HG02852 (cell line): Measurements from ENCODE around the gene NLRP2B.
"Not testable (repeated sequence)": the region's sequence is repeated elsewhere in the genome, so short reads cannot be mapped to it uniquely, and the experiment has no call there.

Experiments used
- ATAC-seq: cut with Tn5 transposase; IDR thresholded peaks from one replicate; pipeline ENCODE4 v1.9.1; 2021; ENCODE audit warnings: mild to moderate bottlenecking, moderate library complexity; ENCODE audit not compliant: unreplicated experiment

NLRP2B gene

GRCh38 chrX:57680160-57680559, at the start of gene NLRP2B:
Gene NLRP2B, minus strand, starts transcription at chrX:57680260.
- no peak for ATAC-seq

GRCh38 chrX:57725995-57726394, 45.9 kb upstream of the NLRP2B start:
- ATAC-seq: not testable (repeated sequence)

- ATAC-seq: no peak
Measured at GRCh38 chrX:57681341-57681740, 1.3 kb upstream of the NLRP2B start.

GRCh38 chrX:57678686-57679428, 1.2 kb downstream of the NLRP2B start:
- no peak for ATAC-seq

GRCh38 chrX:57677132-57677858, 2.8 kb downstream of the NLRP2B start:
- ATAC-seq: no peak

- no peak for ATAC-seq
Measured at GRCh38 chrX:57675320-57675719, 4.7 kb downstream of the NLRP2B start.

- ATAC-seq: no peak
Measured at GRCh38 chrX:57674861-57675260, 5.2 kb downstream of the NLRP2B start.

- no peak for ATAC-seq
Measured at GRCh38 chrX:57669961-57670360, 10.1 kb downstream of the NLRP2B start.

GRCh38 chrX:57667010-57667409, 13.1 kb downstream of the NLRP2B start:
- ATAC-seq: no peak

GRCh38 chrX:57655065-57655464, 25.0 kb downstream of the NLRP2B start:
- no peak for ATAC-seq

- no peak for ATAC-seq
Measured at GRCh38 chrX:57652705-57653104, 27.4 kb downstream of the NLRP2B start.

GRCh38 chrX:57651169-57651919, 28.7 kb downstream of the NLRP2B start:
- no peak for ATAC-seq

GRCh38 chrX:57647020-57647419, 33.0 kb downstream of the NLRP2B start:
- no peak for ATAC-seq

GRCh38 chrX:57643698-57644097, 36.4 kb downstream of the NLRP2B start:
- ATAC-seq: no peak

GRCh38 chrX:57641338-57641737, 38.7 kb downstream of the NLRP2B start:
- ATAC-seq: no peak

GRCh38 chrX:57640674-57641016, 39.4 kb downstream of the NLRP2B start:
- ATAC-seq: no peak

- ATAC-seq: not testable (repeated sequence)
Measured at GRCh38 chrX:57629438-57629837, 50.6 kb downstream of the NLRP2B start.
